ENCODE data around the gene TMF1. TPM values are rescaled to one million over a fixed set of nuclear protein-coding genes. Genes with fewer than 3 reads are reported as not detected.

The TMF1 gene
- total RNA-seq, 4 donors from 2014 or later, result 21.1 to 27.7 (median 24.9) TPM

DNA sequence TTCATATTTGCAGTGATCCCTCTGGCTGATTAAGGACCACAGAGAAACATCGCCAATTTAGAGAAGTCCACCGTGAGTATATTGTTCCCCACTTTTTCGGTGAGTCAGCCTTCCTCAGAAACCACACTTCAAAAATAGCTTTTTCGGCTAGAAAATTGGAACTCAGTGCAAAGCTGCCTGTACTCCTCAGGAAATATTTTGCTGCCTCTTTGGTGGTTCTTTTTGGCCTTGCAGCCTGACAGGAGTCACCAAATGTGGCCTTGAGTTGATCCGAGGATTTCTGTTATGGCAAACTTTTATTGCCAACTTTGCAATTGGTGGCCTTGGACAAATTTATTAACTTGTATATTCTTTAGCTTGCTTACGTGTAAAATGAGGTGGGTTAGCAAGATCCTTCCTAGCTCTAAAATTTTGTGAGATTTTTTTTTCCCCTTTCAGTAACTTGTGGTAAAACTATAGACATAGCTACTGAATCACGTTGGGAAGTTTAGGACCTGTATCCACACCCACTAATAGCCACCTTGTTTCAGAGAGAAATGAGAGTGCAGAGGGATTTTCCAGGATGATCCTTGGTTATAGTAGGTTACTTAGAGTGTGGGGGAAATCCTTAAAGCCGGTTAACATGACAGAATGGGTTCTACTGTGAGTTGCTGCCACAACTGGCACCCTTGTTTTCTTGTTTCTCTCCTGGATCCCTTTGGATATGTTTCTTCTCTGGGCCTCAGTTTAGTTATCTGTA, 42.5 kb upstream of the TMF1 start:
- WGBS, 2 donors, result 41 to 44% methylated on average over 8 of the region's 8 CpGs
- DNase-seq (ENCODE audit: low spot score in 2 of 2), result no peak
- H3K4me3 ChIP-seq (ENCODE audit: low read depth, poor library complexity, severe bottlenecking), result no peak overlapping the region

DNA sequence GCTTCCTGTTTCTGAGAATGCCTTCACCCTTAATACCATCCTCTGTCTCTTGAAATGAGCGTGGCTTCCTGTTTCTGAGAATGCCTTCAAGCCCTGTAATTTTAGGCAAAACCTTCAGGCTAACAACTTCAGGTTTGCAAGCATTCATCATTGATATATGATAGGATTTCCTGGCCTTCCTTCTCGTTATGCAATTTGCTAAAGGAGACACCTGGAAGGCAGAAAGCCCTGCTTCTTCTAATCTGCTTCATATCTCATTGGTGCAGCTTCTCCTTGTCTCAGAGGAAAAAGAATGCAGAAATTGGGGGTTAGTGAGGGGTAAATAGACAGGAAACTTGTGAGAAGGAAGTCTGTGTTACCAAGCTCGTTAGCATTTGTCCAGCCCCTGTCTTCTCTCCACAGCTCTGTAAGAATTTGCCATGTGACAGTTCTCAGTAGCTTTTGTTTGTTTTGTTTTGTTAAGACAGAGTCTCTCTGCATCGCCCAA, 39.9 kb upstream of the TMF1 start:
- TF ChIP-seq POLR2A (IDR thresholded peaks at IDR 0.05), result no peak
- TF ChIP-seq, protein P1, sequence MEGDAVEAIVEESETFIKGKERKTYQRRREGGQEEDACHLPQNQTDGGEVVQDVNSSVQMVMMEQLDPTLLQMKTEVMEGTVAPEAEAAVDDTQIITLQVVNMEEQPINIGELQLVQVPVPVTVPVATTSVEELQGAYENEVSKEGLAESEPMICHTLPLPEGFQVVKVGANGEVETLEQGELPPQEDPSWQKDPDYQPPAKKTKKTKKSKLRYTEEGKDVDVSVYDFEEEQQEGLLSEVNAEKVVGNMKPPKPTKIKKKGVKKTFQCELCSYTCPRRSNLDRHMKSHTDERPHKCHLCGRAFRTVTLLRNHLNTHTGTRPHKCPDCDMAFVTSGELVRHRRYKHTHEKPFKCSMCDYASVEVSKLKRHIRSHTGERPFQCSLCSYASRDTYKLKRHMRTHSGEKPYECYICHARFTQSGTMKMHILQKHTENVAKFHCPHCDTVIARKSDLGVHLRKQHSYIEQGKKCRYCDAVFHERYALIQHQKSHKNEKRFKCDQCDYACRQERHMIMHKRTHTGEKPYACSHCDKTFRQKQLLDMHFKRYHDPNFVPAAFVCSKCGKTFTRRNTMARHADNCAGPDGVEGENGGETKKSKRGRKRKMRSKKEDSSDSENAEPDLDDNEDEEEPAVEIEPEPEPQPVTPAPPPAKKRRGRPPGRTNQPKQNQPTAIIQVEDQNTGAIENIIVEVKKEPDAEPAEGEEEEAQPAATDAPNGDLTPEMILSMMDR (IDR thresholded peaks at IDR 0.05), result no peak
- intact Hi-C loops (cut with DNase I; ENCODE audit: low total_unique reads), result no loop called here
- no peak for DNase-seq (ENCODE audit: low spot score in 2 of 2)
- 20 to 31% methylated on average over 4 of the region's 4 CpGs for WGBS, 2 donors
- no peak overlapping the region for H3K4me3 ChIP-seq (ENCODE audit: low read depth, poor library complexity, severe bottlenecking)

More for the DNA sequence above, 42.5 kb upstream of the TMF1 start:
- TF ChIP-seq, protein P1 (IDR thresholded peaks at IDR 0.05), result no peak
- no peak for TF ChIP-seq POLR2A (IDR thresholded peaks at IDR 0.05)
- intact Hi-C loops (cut with DNase I; ENCODE audit: low total_unique reads), result no loop called here

DNA sequence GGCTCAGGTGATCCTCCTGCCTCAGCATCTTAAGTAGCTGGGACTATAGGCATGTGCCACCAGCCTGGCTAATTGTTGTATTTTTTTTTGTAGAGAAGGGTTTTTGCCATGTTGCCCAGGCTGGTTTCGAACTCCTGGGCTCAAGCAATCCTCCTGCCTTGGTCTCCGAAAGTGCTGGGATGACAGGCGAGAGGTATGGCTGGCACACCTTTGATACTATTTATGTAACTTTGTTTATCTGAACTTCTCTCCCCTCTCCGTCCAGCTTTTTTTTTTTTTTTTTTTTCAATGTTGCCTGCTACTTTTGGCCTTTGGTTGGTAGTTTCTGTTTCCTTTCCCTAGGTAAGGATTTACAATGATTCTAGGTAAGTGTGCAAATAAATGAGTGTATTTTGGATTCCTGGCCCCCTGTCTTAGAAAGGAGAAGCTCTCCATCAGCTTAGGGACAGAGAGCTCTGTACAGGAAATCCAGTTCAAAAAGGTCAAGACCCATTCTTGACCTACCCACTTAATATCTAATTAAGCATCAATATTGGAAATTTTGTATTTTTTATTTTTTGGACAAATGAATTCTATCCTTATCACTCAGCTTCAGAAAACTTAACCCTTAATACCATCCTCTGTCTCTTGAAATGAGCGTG, 39.4 kb upstream of the TMF1 start:
- 56 to 60% methylated on average over 5 of the region's 5 CpGs for WGBS, 2 donors
- intact Hi-C loops (cut with DNase I; ENCODE audit: low total_unique reads), result no loop called here
- no peak for DNase-seq (ENCODE audit: low spot score in 2 of 2)
- TF ChIP-seq, protein P1 (IDR thresholded peaks at IDR 0.05), result no peak
- TF ChIP-seq POLR2A (IDR thresholded peaks at IDR 0.05), result no peak
- H3K4me3 ChIP-seq (ENCODE audit: low read depth, poor library complexity, severe bottlenecking), result no peak overlapping the region

DNA sequence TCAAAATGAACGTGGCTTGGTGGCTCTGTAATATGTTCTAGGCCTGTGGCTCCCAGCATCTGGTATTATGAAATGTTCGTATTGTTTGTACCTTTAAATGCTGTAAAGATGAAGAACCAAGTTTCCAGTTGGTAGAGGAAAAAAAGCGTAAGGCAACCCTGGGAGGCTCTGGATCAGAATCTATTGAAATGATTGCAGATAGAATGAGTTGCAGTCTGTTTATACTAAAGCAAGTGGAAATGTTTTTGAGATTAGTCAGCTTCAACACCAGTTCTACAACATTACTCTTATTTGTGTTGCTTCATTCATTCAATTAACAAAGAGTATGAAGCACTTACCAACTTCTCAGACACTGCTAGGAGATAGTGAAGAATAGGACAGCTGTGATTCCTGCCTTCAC, 37.9 kb upstream of the TMF1 start:
- intact Hi-C loops (cut with DNase I; ENCODE audit: low total_unique reads), result no loop called here
- WGBS, 2 donors, result 22 to 30% methylated on average over 3 of the region's 3 CpGs
- TF ChIP-seq, protein P1 (IDR thresholded peaks at IDR 0.05), result no peak
- TF ChIP-seq POLR2A (IDR thresholded peaks at IDR 0.05), result no peak
- DNase-seq (ENCODE audit: low spot score in 2 of 2), result no peak
- H3K4me3 ChIP-seq (ENCODE audit: low read depth, poor library complexity, severe bottlenecking), result no peak overlapping the region

DNA sequence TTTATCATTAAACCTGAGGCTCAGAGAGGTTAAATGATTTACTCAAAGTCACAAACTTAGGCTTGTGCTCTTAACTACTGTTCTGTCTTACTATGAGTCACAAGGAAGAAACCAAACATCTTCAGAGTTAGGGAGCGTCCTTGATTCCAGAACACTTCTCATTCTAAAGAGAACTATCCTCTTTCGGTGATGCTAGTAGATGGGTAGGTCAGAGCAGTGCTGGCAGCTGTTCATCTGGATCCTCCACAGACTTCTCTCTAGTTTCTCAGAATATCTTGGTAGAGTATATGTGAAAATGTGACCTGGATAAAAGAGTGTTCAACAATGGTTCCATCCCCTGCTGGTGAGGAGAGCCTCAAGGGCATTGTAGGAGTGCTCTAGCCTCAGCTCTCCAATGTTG, 35.9 kb upstream of the TMF1 start:
- WGBS, 2 donors, result 16 to 21% methylated on average over 2 of the region's 2 CpGs
- no peak for DNase-seq (ENCODE audit: low spot score in 2 of 2)
- intact Hi-C loops (cut with DNase I; ENCODE audit: low total_unique reads), result no loop called here
- TF ChIP-seq, protein P1 (IDR thresholded peaks at IDR 0.05), result no peak
- no peak for TF ChIP-seq POLR2A (IDR thresholded peaks at IDR 0.05)
- no peak overlapping the region for H3K4me3 ChIP-seq (ENCODE audit: low read depth, poor library complexity, severe bottlenecking)
